Tibial nerve (tissue), 4 donors: Measurements from ENCODE around the gene SPATA33. TPM values are rescaled to one million over a fixed set of nuclear protein-coding genes. Genes with fewer than 3 reads are reported as not detected.
"Not testable (repeated sequence)": the region's sequence is repeated elsewhere in the genome, so short reads cannot be mapped to it uniquely, and the experiment has no call there.

Experiments used
- DNase-seq, 2 donors: peaks; one replicate each; pipeline ENCODE4 v3.0.0-alpha.2; 2019; ENCODE audit warnings: low spot score in 2 of 2
- H3K27ac ChIP-seq, 4 donors: fragments of 200-600 bp; sonication (generic) in 3 of 4; one replicate each; pipeline ENCODE4 v1.5.1; 2017 to 2019; ENCODE audit warnings: mild to moderate bottlenecking in 1 of 4
- H3K27me3 ChIP-seq, 2 donors: fragments of 200-600 bp; sonication (generic) in 1 of 2; one replicate each; pipeline versions ENCODE4 v1.5.1 to v1.6.0; 2017 to 2019
- H3K36me3 ChIP-seq, 3 donors: fragments of 200-600 bp; sonication (generic); one replicate each; pipeline ENCODE4 v1.5.1; 2018 to 2019
- H3K4me1 ChIP-seq, 4 donors: fragments of 200-600 bp; sonication (generic) in 3 of 4; one replicate each; pipeline ENCODE4 v1.5.1; 2017 to 2019
- H3K4me3 ChIP-seq, 4 donors: fragments of 200-600 bp; sonication (generic) in 3 of 4; one replicate each; pipeline ENCODE4 v1.5.1; 2017 to 2019; ENCODE audit warnings: mild to moderate bottlenecking in 1 of 4, moderate library complexity in 1 of 4
- H3K9me3 ChIP-seq, 4 donors: fragments of 200-600 bp; sonication (generic) in 3 of 4; one replicate each; pipeline ENCODE4 v1.5.1; 2017 to 2019
- EP300 ChIP-seq, 2 donors: sonication (generic); formaldehyde crosslinking; IDR thresholded peaks; one replicate each; pipeline ENCODE4 v1.6.1; 2017; ENCODE audit warnings: antibody characterized with exemption in 2 of 2, mild to moderate bottlenecking in 1 of 2
- POLR2A ChIP-seq, 2 donors: fragments of 450-650 bp; IDR thresholded peaks; one replicate each; pipeline ENCODE4 v1.6.1; 2017; ENCODE audit warnings: antibody characterized with exemption in 2 of 2, mild to moderate bottlenecking in 2 of 2, moderate library complexity in 2 of 2
- WGBS, 2 donors: methylation state at CpG; one replicate each; pipeline ENCODE4 v1.1.5; 2018; 5-methylcytosine and 5-hydroxymethylcytosine counted together
- total RNA-seq, 4 donors: library from RNA; depleted of rRNA; stranded (reverse); fragments of >200 nt; gene quantifications; one replicate each; pipeline ENCODE4 v1.1.0, GENCODE V29; 2016
- TF ChIP-seq, protein P1 (sequence below), 5 experiments: fragments of 200-600 bp in 3 of 5; fragments of 450-650 bp in 2 of 5; sonication (generic) in 3 of 5; IDR thresholded peaks; one replicate each; pipeline ENCODE4 v1.5.1; 2016 to 2019; ENCODE audit warnings: antibody characterized with exemption in 5 of 5, mild to moderate bottlenecking in 3 of 5, moderate library complexity in 2 of 5

The SPATA33 gene
- total RNA-seq, 4 donors from 2014 or later: 4.8 to 9.0 (median 7.2) TPM

DNA sequence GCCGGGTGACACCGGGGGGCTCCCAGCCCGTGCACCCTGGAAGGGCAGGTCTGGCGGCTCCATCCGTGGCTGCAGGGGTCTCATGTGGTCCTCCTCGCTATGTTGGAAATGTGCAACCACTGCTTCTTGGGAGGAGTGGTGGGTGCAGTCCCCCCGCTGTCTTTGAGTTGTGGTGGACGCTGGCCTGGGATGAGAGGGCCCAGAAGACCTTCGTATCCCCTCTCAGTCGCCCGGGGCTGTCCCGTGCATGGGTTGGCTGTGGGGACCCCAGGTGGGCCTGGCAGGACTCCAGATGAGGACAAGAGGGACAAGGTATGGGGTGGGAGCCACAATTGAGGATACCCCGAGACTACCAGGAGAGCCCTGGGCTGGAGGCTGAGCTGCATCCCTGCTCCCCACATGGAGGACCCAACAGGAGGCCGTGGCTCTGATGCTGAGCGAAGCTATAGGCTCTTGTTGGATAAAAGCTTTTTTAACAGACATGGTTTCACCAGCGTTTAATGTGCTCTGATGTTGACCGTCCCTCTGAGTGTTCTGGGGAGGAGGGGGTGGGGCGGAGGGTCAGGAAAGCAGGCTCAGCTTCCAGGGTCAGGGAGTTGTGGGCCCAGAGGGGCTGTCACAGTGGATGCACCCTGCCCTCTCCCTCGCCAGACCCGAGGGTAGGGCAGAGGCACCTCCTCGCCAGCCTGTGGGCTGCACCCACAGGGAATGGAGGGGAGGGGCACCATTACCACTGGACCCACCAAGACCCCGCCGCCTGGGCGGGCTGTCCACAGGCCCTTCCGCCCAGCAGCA is 38.4 kb downstream of the SPATA33 start:
- TF ChIP-seq, protein P1, sequence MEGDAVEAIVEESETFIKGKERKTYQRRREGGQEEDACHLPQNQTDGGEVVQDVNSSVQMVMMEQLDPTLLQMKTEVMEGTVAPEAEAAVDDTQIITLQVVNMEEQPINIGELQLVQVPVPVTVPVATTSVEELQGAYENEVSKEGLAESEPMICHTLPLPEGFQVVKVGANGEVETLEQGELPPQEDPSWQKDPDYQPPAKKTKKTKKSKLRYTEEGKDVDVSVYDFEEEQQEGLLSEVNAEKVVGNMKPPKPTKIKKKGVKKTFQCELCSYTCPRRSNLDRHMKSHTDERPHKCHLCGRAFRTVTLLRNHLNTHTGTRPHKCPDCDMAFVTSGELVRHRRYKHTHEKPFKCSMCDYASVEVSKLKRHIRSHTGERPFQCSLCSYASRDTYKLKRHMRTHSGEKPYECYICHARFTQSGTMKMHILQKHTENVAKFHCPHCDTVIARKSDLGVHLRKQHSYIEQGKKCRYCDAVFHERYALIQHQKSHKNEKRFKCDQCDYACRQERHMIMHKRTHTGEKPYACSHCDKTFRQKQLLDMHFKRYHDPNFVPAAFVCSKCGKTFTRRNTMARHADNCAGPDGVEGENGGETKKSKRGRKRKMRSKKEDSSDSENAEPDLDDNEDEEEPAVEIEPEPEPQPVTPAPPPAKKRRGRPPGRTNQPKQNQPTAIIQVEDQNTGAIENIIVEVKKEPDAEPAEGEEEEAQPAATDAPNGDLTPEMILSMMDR (IDR thresholded peaks at IDR 0.05): no peak
- TF ChIP-seq EP300 (IDR thresholded peaks at IDR 0.05) (no peak), POLR2A (IDR thresholded peaks at IDR 0.05) (no peak)
- no peak overlapping the region for H3K27ac ChIP-seq
- WGBS, 2 donors: 70 to 78% methylated on average over 13 to 25 of the region's 25 CpGs
- H3K9me3 ChIP-seq: no peaks in the 10 kb centered on the region
- H3K4me3 ChIP-seq: no peak overlapping the region
- peaks cover 2 to 71% (median 10%) of the 10 kb centered on the region in 3 donors for H3K36me3 ChIP-seq
- no peaks in the 10 kb centered on the region for H3K27me3 ChIP-seq
- peaks cover 0 to 17% (median 13%) of the 10 kb centered on the region in 4 donors for H3K4me1 ChIP-seq
- DNase-seq: no peak

DNA sequence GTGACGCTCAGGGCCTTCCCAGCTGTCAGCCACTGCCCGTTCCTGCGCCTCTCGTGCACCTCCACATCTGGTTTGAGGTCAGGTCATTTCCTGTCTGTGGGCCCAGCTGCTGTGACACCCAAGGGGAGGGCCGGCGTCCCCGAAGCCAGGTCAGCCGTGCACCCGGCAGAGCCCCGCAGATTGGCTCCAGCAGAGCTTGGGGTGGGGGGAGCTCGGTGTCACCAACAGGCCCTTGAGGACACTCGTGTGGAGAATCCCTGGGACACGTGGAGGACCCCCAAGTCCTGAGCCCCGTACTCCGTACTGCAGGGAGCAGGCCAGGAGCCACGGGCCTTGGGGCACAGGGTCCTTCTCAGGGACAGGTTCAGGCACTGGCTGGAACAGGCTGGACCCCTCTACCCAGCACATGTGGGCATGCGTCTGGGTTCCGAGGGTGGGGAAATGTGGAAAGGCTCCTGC is 39.1 kb downstream of the SPATA33 start:
- H3K9me3 ChIP-seq: no peaks in the 10 kb centered on the region
- H3K4me1 ChIP-seq: peaks cover 0 to 20% (median 14%) of the 10 kb centered on the region in 4 donors
- no peak overlapping the region for H3K27ac ChIP-seq
- no peaks in the 10 kb centered on the region for H3K27me3 ChIP-seq
- H3K36me3 ChIP-seq: peaks cover 0 to 65% (median 10%) of the 10 kb centered on the region in 3 donors
- DNase-seq: no peak
- 54 to 63% methylated on average over 13 to 17 of the region's 18 CpGs for WGBS, 2 donors
- no peak overlapping the region for H3K4me3 ChIP-seq
- no peak for TF ChIP-seq POLR2A (IDR thresholded peaks at IDR 0.05)
- TF ChIP-seq, protein P1 (IDR thresholded peaks at IDR 0.05): no peak
- no peak for TF ChIP-seq EP300 (IDR thresholded peaks at IDR 0.05)

DNA sequence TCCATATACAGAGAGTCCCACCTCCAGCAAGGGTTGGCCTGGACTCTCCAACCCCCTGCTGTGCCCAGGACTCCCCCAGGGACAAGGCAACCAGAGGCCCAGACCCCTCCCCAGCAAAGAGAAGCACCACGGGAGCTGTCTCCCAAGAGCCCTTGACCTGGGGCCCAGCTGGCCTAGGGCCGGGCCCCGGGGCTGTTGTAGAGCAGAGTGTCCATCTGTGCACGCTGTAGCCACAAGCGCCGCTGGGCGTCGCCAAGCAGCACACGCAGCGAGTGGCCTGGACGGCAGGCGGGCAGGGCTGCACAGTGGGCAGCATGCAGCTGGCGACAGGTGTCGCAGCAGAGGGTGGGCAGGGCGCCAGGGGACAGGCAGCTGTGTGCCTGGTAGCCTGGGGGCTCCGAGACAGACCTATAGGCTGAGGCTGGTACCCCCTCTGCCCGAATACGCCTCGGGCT is 39.6 kb downstream of the SPATA33 start:
- 87 to 89% methylated on average over 7 to 15 of the region's 19 CpGs for WGBS, 2 donors
- no peak overlapping the region for H3K4me3 ChIP-seq
- peaks cover 0 to 24% (median 16%) of the 10 kb centered on the region in 4 donors for H3K4me1 ChIP-seq
- DNase-seq: no peak
- H3K27ac ChIP-seq: no peak overlapping the region
- peaks cover 0 to 60% (median 10%) of the 10 kb centered on the region in 3 donors for H3K36me3 ChIP-seq
- no peaks in the 10 kb centered on the region for H3K9me3 ChIP-seq
- TF ChIP-seq POLR2A (IDR thresholded peaks at IDR 0.05) (no peak), EP300 (IDR thresholded peaks at IDR 0.05) (no peak)
- TF ChIP-seq, protein P1 (IDR thresholded peaks at IDR 0.05): no peak
- H3K27me3 ChIP-seq: no peaks in the 10 kb centered on the region

DNA sequence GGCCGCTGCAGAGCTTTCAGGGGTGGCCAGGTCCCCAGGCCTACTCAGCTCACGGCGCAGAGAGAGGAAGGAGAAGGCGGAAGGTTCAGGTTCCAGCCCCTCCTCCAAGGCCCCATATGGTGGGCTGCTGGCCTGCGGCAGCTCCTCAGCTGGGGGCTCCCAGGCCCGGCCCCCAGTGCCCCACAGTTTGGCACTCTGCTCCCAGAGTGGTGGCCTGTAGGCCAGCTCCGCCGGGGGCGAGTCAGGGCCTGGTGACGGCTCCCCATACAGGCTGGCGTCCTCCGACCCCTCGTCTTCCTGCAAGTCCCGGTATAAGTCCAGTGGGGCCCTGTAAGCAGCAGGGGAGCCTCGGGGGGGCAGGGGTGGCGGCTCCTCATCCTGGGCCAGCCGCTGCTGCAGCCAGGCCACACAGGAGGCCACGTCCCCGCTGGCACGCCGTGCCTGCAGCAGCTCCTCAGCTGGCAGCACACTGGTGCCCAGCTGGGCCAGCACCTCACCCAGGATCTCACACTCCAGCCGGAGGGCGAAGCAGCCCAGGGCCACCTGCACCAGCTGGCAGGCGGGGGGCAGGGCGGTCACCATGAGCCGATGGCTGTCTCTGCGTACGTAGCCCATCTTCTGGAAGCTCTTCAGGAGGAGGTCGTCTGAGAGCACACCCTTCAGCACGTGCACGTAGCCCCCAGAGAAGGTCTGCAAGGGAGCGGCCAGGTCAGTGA is 40.1 kb downstream of the SPATA33 start:
- no peak for DNase-seq
- Histone ChIP-seq H3K27me3 (no peaks in the 10 kb centered on the region), H3K4me3 (no peak overlapping the region), H3K27ac (no peak overlapping the region), H3K9me3 (no peaks in the 10 kb centered on the region), H3K36me3 (peaks cover 0 to 54% (median 10%) of the 10 kb centered on the region in 3 donors), H3K4me1 (peaks cover 0 to 26% (median 17%) of the 10 kb centered on the region in 4 donors)
- no peak for TF ChIP-seq POLR2A (IDR thresholded peaks at IDR 0.05)
- TF ChIP-seq, protein P1 (IDR thresholded peaks at IDR 0.05): no peak
- TF ChIP-seq EP300 (IDR thresholded peaks at IDR 0.05): no peak
- WGBS, 2 donors: 85 to 91% methylated on average over 21 to 26 of the region's 32 CpGs

DNA sequence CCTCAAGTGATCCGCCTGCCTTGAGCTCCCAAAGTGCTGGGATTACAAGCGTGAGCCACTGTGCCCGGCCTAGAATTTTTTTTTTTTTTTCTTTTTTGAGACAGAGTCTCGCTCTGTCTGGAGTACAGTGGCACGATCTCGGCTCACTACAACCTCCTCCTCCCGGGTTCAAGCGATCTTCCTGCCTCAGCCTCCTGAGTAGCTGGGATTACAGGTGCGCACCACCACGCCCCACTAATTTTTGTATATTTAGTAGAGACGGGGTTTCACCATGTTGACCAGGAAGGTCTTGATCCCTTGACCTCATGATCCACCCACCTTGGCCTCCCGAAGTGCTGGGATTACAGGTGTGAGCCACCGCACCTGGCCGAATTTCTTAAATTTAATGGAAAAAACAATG is 41.1 kb downstream of the SPATA33 start:
- not testable (repeated sequence) for H3K9me3 ChIP-seq, H3K27me3 ChIP-seq, H3K4me3 ChIP-seq, DNase-seq, H3K27ac ChIP-seq
- H3K4me1 ChIP-seq: peaks cover 0 to 26% (median 17%) of the 10 kb centered on the region in 4 donors
- H3K36me3 ChIP-seq: peaks cover 0 to 45% (median 4%) of the 10 kb centered on the region in 3 donors
- WGBS, 2 donors: 94 to 95% methylated on average over 14 of the region's 14 CpGs

DNA sequence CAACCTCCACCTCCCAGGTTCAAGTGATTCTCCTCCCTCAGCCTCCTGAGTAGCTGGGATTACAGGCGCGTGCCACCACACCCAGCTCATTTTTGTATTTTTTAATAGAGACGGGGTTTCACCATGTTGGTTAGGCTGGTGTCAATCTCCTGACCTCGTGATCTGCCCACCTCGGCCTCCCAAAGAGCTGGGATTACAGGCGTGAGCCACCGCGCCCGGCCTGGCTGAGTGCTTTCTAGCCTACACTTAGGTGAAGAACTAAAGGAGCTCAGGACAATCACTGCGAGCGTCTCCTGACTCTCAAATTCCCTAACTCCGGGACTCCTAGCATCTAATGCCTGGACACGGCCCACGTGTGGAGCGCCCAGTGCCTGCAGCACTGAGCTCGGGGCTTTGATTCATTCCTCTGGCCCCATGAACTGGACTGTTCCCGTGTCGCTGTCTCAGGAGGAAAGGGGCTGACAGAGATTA is 42.0 kb downstream of the SPATA33 start:
- H3K27ac ChIP-seq: peak overlapping the region in 3 of 4 donors; percentile 44 to 92 (median 89)
- not testable (repeated sequence) for H3K9me3 ChIP-seq, H3K27me3 ChIP-seq, DNase-seq
- peaks cover 0 to 35% (median 4%) of the 10 kb centered on the region in 3 donors for H3K36me3 ChIP-seq
- peak overlapping the region in 2 of 4 donors; percentile 71 to 79 for H3K4me3 ChIP-seq
- H3K4me1 ChIP-seq: peaks cover 0 to 26% (median 17%) of the 10 kb centered on the region in 4 donors
- WGBS, 2 donors: 50 to 59% methylated on average over 18 of the region's 18 CpGs
